Tibial nerve (tissue), 4 donors: ENCODE results near the gene SNX2. TPM values are rescaled to one million over a fixed set of nuclear protein-coding genes. Genes with fewer than 3 reads are reported as not detected.

ENCODE experiments used
- DNase-seq, 2 donors: peaks; one replicate each; pipeline ENCODE4 v3.0.0-alpha.2; 2019; ENCODE audit warnings: low spot score in 2 of 2
- H3K27ac ChIP-seq, 4 donors: fragments of 200-600 bp; sonication (generic) in 3 of 4; one replicate each; pipeline ENCODE4 v1.5.1; 2017 to 2019; ENCODE audit warnings: mild to moderate bottlenecking in 1 of 4
- H3K27me3 ChIP-seq, 2 donors: fragments of 200-600 bp; sonication (generic) in 1 of 2; one replicate each; pipeline versions ENCODE4 v1.5.1 to v1.6.0; 2017 to 2019
- H3K36me3 ChIP-seq, 3 donors: fragments of 200-600 bp; sonication (generic); one replicate each; pipeline ENCODE4 v1.5.1; 2018 to 2019
- H3K4me1 ChIP-seq, 4 donors: fragments of 200-600 bp; sonication (generic) in 3 of 4; one replicate each; pipeline ENCODE4 v1.5.1; 2017 to 2019
- H3K4me3 ChIP-seq, 4 donors: fragments of 200-600 bp; sonication (generic) in 3 of 4; one replicate each; pipeline ENCODE4 v1.5.1; 2017 to 2019; ENCODE audit warnings: mild to moderate bottlenecking in 1 of 4, moderate library complexity in 1 of 4
- H3K9me3 ChIP-seq, 4 donors: fragments of 200-600 bp; sonication (generic) in 3 of 4; one replicate each; pipeline ENCODE4 v1.5.1; 2017 to 2019
- CTCF ChIP-seq, 5 experiments: fragments of 200-600 bp in 3 of 5; fragments of 450-650 bp in 2 of 5; sonication (generic) in 3 of 5; IDR thresholded peaks; one replicate each; pipeline ENCODE4 v1.5.1; 2016 to 2019; ENCODE audit warnings: antibody characterized with exemption in 5 of 5, mild to moderate bottlenecking in 3 of 5, moderate library complexity in 2 of 5
- EP300 ChIP-seq, 2 donors: sonication (generic); formaldehyde crosslinking; IDR thresholded peaks; one replicate each; pipeline ENCODE4 v1.6.1; 2017; ENCODE audit warnings: antibody characterized with exemption in 2 of 2, mild to moderate bottlenecking in 1 of 2
- POLR2A ChIP-seq, 2 donors: fragments of 450-650 bp; IDR thresholded peaks; one replicate each; pipeline ENCODE4 v1.6.1; 2017; ENCODE audit warnings: antibody characterized with exemption in 2 of 2, mild to moderate bottlenecking in 2 of 2, moderate library complexity in 2 of 2
- WGBS, 2 donors: methylation state at CpG; one replicate each; pipeline ENCODE4 v1.1.5; 2018; 5-methylcytosine and 5-hydroxymethylcytosine counted together
- total RNA-seq, 4 donors: library from RNA; depleted of rRNA; stranded (reverse); fragments of >200 nt; gene quantifications; one replicate each; pipeline ENCODE4 v1.1.0, GENCODE V29; 2016

SNX2 gene
- total RNA-seq, 4 donors from 2014 or later = 64.5 to 88.2 (median 70.2) TPM

GRCh38 chr5:122836947-122837346 is 62.1 kb downstream of the SNX2 start:
- Histone ChIP-seq H3K9me3 (peaks cover 0 to 8% (median 0%) of the 10 kb centered on the region in 4 donors), H3K27ac (no peak overlapping the region), H3K4me1 (no peaks in the 10 kb centered on the region), H3K36me3 (peaks cover 0 to 6% (median 0%) of the 10 kb centered on the region in 3 donors), H3K4me3 (no peak overlapping the region), H3K27me3 (no peaks in the 10 kb centered on the region)
- TF ChIP-seq POLR2A (IDR thresholded peaks at IDR 0.05) (no peak), CTCF (IDR thresholded peaks at IDR 0.05) (no peak), EP300 (IDR thresholded peaks at IDR 0.05) (no peak)
- WGBS, 2 donors = 89 to 92% methylated on average over 3 of the region's 3 CpGs
- no peak for DNase-seq

- Histone ChIP-seq H3K27ac (no peak overlapping the region), H3K27me3 (no peaks in the 10 kb centered on the region)
- WGBS, 2 donors = 93 to 95% methylated on average over 4 of the region's 4 CpGs
Measured at GRCh38 chr5:122839731-122840130, 64.9 kb downstream of the SNX2 start.

GRCh38 chr5:122842016-122842580 is 67.2 kb downstream of the SNX2 start:
- TF ChIP-seq EP300 (IDR thresholded peaks at IDR 0.05) (no peak), POLR2A (IDR thresholded peaks at IDR 0.05) (no peak), CTCF (IDR thresholded peaks at IDR 0.05) (no peak)
- no peak for DNase-seq
- no peaks in the 10 kb centered on the region for H3K27me3 ChIP-seq
- H3K4me1 ChIP-seq = peaks cover 0 to 28% (median 1%) of the 10 kb centered on the region in 4 donors
- WGBS, 2 donors = 91 to 93% methylated on average over 6 of the region's 6 CpGs
- H3K27ac ChIP-seq = no peak overlapping the region
- H3K9me3 ChIP-seq = peaks cover 0 to 8% (median 0%) of the 10 kb centered on the region in 4 donors
- H3K36me3 ChIP-seq = peaks cover 0 to 6% (median 0%) of the 10 kb centered on the region in 3 donors
- H3K4me3 ChIP-seq = no peak overlapping the region

More at GRCh38 chr5:122839731-122840130, 64.9 kb downstream of the SNX2 start:
- no peak for TF ChIP-seq EP300 (IDR thresholded peaks at IDR 0.05)
- TF ChIP-seq CTCF (IDR thresholded peaks at IDR 0.05) = no peak
- TF ChIP-seq POLR2A (IDR thresholded peaks at IDR 0.05) = no peak
- H3K9me3 ChIP-seq = peaks cover 0 to 8% (median 0%) of the 10 kb centered on the region in 4 donors
- H3K4me1 ChIP-seq = peaks cover 0 to 17% (median 0%) of the 10 kb centered on the region in 4 donors
- DNase-seq = no peak
- H3K4me3 ChIP-seq = no peak overlapping the region
- peaks cover 0 to 6% (median 0%) of the 10 kb centered on the region in 3 donors for H3K36me3 ChIP-seq

GRCh38 chr5:122844136-122844909 is 69.4 kb downstream of the SNX2 start:
- H3K4me1 ChIP-seq = peaks cover 0 to 36% (median 1%) of the 10 kb centered on the region in 4 donors
- peaks cover 0 to 8% (median 0%) of the 10 kb centered on the region in 4 donors for H3K9me3 ChIP-seq
- peak overlapping the region; percentile 80 to 100 (median 86) for H3K4me3 ChIP-seq
- WGBS, 2 donors = 42% methylated on average over 22 of the region's 22 CpGs
- no peak for DNase-seq
- peak overlapping the region; percentile 82 to 97 (median 90) for H3K27ac ChIP-seq
- peaks cover 0 to 6% (median 0%) of the 10 kb centered on the region in 3 donors for H3K36me3 ChIP-seq
- no peak for TF ChIP-seq POLR2A (IDR thresholded peaks at IDR 0.05)
- no peak for TF ChIP-seq CTCF (IDR thresholded peaks at IDR 0.05)
- TF ChIP-seq EP300 (IDR thresholded peaks at IDR 0.05) = no peak
- no peaks in the 10 kb centered on the region for H3K27me3 ChIP-seq

- peaks cover 0 to 8% (median 0%) of the 10 kb centered on the region in 4 donors for H3K9me3 ChIP-seq
- peak overlapping the region; percentile 82 to 97 (median 90) for H3K27ac ChIP-seq
- no peaks in the 10 kb centered on the region for H3K27me3 ChIP-seq
- TF ChIP-seq EP300 (IDR thresholded peaks at IDR 0.05) (no peak), POLR2A (IDR thresholded peaks at IDR 0.05) (no peak), CTCF (IDR thresholded peaks at IDR 0.05) (no peak)
- 0 to 1% methylated on average over 16 of the region's 16 CpGs for WGBS, 2 donors
- peaks cover 0 to 39% (median 1%) of the 10 kb centered on the region in 4 donors for H3K4me1 ChIP-seq
- peak overlapping the region; percentile 80 to 100 (median 86) for H3K4me3 ChIP-seq
- DNase-seq = no peak
- peaks cover 0 to 5% (median 0%) of the 10 kb centered on the region in 3 donors for H3K36me3 ChIP-seq
Measured at GRCh38 chr5:122844910-122845228, 70.0 kb downstream of the SNX2 start.
